ENCODE results near the gene EIF2S1. TPM values are rescaled to one million over a fixed set of nuclear protein-coding genes. Genes with fewer than 3 reads are reported as not detected.
"Not testable (repeated sequence)": the region's sequence is repeated elsewhere in the genome, so short reads cannot be mapped to it uniquely, and the experiment has no call there.

The EIF2S1 gene
- total RNA-seq (2014; rRNA removed): 285 and 310 TPM in 2 replicates
- polyA plus RNA-seq (2012): 144 TPM

DNA sequence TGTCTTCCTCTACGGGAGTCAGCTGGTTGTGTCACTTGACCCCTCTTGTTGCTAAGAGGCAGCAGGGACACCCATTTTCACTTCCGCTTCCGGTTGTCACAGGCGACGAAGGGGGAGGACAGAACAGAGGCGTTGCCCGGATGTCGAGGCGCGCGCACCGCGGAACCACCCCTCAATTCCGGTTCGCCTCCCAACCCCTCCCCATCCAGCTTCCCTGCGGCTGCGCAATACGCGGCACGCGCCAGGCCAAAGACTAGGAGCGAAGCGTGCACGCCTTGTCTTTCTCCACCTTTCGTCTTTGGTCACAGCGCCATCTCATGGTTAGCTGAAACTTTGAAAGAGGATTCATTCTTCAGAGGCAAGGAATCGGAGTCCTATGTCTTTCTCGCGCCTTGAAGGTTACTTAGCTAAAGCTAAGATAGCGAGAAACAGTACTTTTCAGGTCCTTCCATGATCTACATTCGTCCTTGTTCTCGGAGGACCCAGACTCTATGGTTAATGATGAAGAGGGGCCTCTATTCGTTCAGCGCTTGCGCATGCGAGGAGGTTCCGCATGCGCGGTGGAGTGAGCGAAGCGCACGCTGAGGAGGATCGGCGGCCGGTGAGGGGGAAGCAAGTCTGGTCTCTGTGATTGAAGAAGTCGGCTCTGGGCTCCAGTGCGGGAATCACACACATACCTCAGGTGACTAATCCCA, at the start of gene EIF2S1, which contains the start of gene ATP6V1D:
TSS of gene EIF2S1 (plus strand) at position 554 of the 695 bp plus-strand sequence. CDS start 4,440 bp downstream, outside the sequence.
TSS of gene ATP6V1D (minus strand) at position 30 of the 695 bp plus-strand sequence. CDS start 106 bp downstream, outside the sequence.
- DNase-seq (ENCODE audit: low read depth): peak; percentile 99

- no peak for DNase-seq (ENCODE audit: low read depth)
Measured at GRCh38 chr14:67311868-67312267, 48.3 kb upstream of the EIF2S1 start.

- DNase-seq (ENCODE audit: low read depth): no peak
Measured at GRCh38 chr14:67313153-67313552, 47.0 kb upstream of the EIF2S1 start.

DNA sequence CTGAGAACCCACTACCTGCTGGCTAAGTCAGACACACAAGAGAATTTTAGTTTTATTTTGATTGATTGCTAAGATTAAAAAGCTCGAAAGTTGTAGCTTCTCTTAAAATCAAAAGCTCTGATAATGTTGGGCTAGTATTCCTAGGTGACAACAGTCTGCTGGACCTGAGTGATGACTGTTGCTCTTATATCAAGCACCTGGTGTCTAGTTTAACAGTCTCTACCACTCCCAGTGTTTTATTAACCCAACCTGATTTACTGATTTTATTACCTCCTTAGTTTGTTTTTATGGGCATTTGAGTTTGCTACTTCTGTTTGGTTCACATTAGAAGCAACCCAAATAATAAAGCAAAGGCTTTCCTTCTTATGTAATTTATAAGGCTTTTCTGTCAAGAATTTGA, 42.3 kb upstream of the EIF2S1 start:
- no peak for DNase-seq (ENCODE audit: low read depth)

DNA sequence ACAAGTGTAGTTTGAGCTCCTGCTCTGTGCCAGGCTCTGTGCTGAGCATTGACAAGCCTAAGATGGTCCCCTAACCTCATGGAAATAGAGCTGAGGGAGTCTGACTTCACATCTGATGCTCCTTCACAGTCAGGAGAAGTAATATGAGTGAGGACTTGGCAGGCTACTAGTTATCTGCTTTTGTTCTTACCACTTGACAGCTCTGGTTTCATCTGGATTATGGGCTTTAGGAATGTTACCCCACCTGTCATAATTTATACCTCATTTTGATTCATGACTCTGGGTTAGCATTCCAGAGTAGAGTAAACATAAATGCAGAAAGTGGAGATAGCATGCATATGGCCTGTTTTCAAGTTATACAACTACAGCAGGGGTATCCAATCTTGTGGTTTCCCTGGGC, 41.0 kb upstream of the EIF2S1 start:
- peak; percentile 64 for DNase-seq (ENCODE audit: low read depth)

DNA sequence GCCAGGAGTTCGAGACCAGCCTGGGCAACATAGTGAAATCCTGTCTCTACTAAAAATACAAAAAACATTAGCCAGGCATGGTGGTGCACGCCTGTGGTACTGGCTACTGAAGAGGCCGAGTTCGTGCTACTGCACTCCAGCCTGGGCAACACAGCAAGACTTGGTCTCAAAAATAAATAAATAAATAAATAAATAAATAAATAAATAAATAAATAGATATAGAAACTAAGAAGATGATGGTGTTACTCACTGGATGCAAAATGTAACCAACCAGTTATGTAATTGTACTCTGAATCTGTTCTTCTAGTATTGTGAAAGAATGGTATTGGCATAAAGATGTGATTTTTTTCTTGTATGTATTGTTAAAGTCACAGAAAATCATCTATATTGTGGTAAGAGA, 30.5 kb upstream of the EIF2S1 start:
- not testable (repeated sequence) for DNase-seq (ENCODE audit: low read depth)

DNA sequence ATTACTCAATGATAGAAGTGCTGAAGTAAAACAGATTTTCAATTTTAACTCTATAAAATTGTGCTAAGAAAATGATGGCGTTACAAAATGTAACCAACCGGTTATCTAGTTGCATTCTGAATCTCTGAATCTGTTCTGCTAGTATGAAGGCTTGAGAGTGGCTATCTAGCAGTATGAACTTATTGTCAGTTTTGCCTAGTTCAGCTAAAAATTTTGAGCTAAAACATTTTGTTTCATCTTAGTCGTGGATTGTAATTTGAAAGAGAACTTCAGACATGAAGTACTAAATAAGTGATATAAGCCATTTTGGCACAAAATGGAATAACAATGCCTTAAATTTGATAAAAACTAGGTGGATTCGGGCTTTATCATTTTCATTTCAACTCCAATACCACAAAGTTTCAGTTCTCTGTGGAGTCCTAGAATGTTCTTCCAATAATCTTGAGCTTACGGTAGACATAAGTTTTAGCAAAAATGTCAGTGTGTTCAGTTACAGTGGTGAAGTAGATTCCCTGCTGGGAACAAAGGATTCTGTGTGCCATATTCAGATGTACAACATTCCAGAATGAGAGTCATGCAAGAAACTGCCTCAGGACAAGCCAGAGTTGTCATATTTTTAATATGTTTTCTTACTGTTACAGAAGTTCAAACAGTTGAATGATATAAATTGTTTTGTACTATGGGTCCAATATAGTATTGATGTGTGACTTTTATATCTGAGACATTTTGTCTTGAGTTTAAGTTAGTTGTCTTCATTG, 28.6 kb upstream of the EIF2S1 start:
- DNase-seq (ENCODE audit: low read depth): peak; percentile 3

- peak; percentile 6 for DNase-seq (ENCODE audit: low read depth)
Measured at GRCh38 chr14:67332468-67332867, 27.7 kb upstream of the EIF2S1 start.

GRCh38 chr14:67335781-67336180, 24.3 kb upstream of the EIF2S1 start:
- no peak for DNase-seq (ENCODE audit: low read depth)

- not testable (repeated sequence) for DNase-seq (ENCODE audit: low read depth)
Measured at GRCh38 chr14:67341231-67341630, 18.9 kb upstream of the EIF2S1 start.

DNA sequence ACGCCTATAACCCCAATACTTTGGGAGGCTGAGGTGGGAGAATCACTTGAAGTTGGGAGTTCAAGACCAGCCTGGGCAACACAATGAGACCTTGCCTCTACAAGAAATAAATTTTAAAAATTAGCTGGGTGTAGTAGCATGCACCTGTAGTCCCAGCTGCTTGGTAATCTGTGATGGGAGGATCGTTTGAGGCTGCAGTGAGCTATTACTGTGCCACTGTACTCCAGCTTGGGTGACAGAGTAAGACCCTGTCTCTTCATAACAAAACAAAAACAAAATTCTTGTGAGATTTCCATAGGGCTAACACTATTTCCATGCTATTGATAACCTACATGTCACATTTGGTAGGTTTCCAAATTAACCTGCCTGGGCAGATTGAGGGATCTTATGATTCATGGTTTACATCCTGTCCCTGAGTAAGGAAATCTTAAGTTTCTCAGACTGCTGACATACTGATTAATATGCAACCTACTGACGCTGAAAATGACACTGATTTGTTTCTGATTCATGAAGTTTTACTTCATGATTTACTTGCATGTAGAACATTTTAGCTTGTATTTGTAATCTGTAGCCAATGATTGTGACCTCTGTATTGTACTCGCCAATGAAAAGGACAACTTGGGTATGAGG, 16.4 kb upstream of the EIF2S1 start:
- no peak for DNase-seq (ENCODE audit: low read depth)

- no peak for DNase-seq (ENCODE audit: low read depth)
Measured at GRCh38 chr14:67345583-67345982, 14.5 kb upstream of the EIF2S1 start.

DNA sequence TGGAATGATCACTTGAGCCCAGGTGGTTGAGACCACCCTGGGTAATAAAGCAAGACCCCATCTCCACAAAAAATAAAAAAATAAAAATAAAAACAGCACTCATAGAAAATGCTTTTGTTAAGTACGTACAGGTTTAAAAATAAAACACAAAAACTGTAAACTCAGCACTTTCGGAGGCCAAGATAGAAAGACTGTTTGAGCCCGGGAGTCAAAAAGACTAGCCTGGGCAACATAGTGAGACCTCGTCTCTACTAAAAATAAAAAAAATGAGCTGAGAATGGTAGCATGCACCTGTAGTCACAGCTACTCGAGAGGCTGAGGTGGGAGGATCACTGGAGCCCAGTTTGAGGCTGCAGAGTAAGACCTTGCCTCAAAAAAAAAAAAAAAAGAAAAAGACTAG, 8.1 kb upstream of the EIF2S1 start:
- DNase-seq (ENCODE audit: low read depth): no peak

GRCh38 chr14:67357186-67357968, 2.8 kb upstream of the EIF2S1 start:
- DNase-seq (ENCODE audit: low read depth): no peak

GRCh38 chr14:67357969-67358354, 2.2 kb upstream of the EIF2S1 start:
- DNase-seq (ENCODE audit: low read depth): peak; percentile 37

DNA sequence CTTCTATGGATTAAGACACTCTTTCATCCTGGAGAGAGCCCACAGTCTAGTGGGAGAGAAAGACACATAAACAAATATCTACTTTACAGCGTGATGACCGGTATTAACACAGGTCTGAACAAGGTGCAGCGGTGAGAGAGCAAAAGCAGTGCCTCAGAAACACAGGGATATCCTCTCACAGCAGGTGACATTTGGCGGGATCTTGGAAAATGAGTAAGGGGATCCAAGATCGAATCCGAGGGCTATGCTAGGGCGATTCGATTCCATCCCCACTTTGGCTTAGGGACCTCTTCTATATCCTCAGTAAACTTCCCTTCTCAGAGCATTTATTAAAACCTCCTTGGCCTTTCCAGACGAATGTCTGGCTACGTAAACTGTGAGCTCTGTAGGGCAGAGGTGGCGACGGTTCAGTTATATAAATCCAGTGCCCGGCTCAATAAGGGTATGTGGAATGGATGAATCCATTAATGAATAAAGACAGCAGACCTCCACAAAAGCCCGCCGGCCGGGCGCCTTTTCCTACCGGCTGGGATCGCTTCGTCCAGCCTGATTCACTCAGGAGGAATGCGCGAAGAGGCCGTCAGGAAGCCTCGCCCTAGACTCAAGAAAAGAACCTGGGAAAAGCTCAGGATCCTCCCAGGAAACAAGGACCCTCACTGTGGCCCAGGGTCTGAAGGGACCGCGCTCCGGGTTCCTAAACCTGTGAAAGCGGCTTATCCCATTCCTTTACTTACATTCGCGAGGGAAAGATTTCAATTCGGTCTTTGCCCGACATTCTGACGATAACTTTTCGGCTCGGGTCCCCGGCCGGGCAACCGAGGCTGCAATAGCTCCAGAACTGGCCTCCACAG, 979 bp upstream of the EIF2S1 start:
- peak; percentile 39 for DNase-seq (ENCODE audit: low read depth)

- no peak for DNase-seq (ENCODE audit: low read depth)
Measured at GRCh38 chr14:67360470-67361206, 510 bp downstream of the EIF2S1 start.

GRCh38 chr14:67365476-67365875, 5.3 kb downstream of the EIF2S1 start:
- no peak for DNase-seq (ENCODE audit: low read depth)

DNA sequence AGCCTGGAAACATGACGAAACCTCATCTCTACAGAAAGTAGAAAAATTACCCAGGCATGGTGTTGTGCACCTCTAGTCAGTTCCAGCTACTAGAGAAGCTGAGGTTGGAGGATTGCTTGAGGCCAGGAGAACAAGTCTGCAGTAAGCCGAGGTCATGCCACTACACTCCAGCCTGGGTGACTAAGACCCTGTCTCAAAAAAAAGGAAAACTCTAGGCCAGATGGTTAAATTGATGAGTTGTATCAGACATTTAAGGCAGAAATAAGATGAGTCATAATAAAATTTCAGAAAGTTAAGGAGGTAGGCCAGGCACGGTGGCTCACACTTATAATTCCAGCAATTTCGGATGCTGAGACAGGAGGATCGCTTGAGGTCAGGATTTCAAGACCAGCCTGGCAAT, 10.7 kb downstream of the EIF2S1 start:
- DNase-seq (ENCODE audit: low read depth): peak; percentile 51
